Stimulated activated naive B cell treated with anti-CD40 and anti-IgM and Interleukin-4, amounts not matched to agents 10 μg/mL and 1 μg/mL and 100 μg/mL, for 72 hours (primary cell): ENCODE data around the gene YEATS2.
"Not testable (repeated sequence)": the region's sequence is repeated elsewhere in the genome, so short reads cannot be mapped to it uniquely, and the experiment has no call there.

Experiments
- ATAC-seq, 2 donors: fragments of 150-1000 bp; cut with Tn5 transposase; replicated peaks; 2 replicates each; pipeline ENCODE4 v1.10.0; 2021; ENCODE audit warnings: moderate library complexity in 1 of 2
- DNase-seq: peaks from one replicate; pipeline ENCODE4 v3.0.0; 2021
- H3K27ac Mint-ChIP-seq: one replicate; pipeline ENCODE4 v1.8.0; 2022; ENCODE audit warnings: mild to moderate bottlenecking, mixed read lengths
- H3K27me3 Mint-ChIP-seq, 2 donors: one replicate each; pipeline ENCODE4 v1.8.0; 2022; ENCODE audit warnings: mixed read lengths in 2 of 2
- H3K36me3 Mint-ChIP-seq, 2 donors: one replicate each; pipeline ENCODE4 v1.8.0; 2022; ENCODE audit warnings: mixed read lengths in 2 of 2, mild to moderate bottlenecking in 1 of 2
- H3K4me1 Mint-ChIP-seq, 2 donors: one replicate each; pipeline ENCODE4 v1.8.0; 2022; ENCODE audit warnings: mixed read lengths in 2 of 2, mild to moderate bottlenecking in 1 of 2
- H3K4me3 Mint-ChIP-seq, 2 donors: one replicate each; pipeline ENCODE4 v1.8.0; 2022; ENCODE audit warnings: mild to moderate bottlenecking in 2 of 2, mixed read lengths in 2 of 2, moderate library complexity in 1 of 2
- H3K9me3 Mint-ChIP-seq, 2 donors: one replicate each; pipeline ENCODE4 v1.8.0; 2022; ENCODE audit warnings: mixed read lengths in 2 of 2, mild to moderate bottlenecking in 1 of 2

The YEATS2 gene

GRCh38 chr3:183697123-183697609 lies 431 bp upstream of the YEATS2 start:
- peak overlapping the region; percentile 86 for H3K27ac Mint-ChIP-seq

GRCh38 chr3:183698318-183698751 lies 738 bp downstream of the YEATS2 start:
- Mint-ChIP-seq H3K4me3 (peak overlapping the region; percentile 77 to 82), H3K4me1 (peaks cover 19 to 40% of the 10 kb centered on the region in 2 donors), H3K9me3 (no peaks in the 10 kb centered on the region), H3K27me3 (peaks cover 0 to 4% of the 10 kb centered on the region in 2 donors), H3K27ac (peak overlapping the region; percentile 96), H3K36me3 (peaks cover 12 to 14% of the 10 kb centered on the region in 2 donors)
- peak; percentile 14 to 51 for ATAC-seq
- DNase-seq, result peak; percentile 26

More at GRCh38 chr3:183697123-183697609, 431 bp upstream of the YEATS2 start:
- peaks cover 0 to 4% of the 10 kb centered on the region in 2 donors for H3K27me3 Mint-ChIP-seq
- H3K36me3 Mint-ChIP-seq, result peaks cover 12 to 14% of the 10 kb centered on the region in 2 donors
- ATAC-seq (no peak), DNase-seq (no peak)
- no peaks in the 10 kb centered on the region for H3K9me3 Mint-ChIP-seq
- peak overlapping the region; percentile 82 to 88 for H3K4me3 Mint-ChIP-seq
- peaks cover 18 to 37% of the 10 kb centered on the region in 2 donors for H3K4me1 Mint-ChIP-seq

GRCh38 chr3:183698756-183699155 lies 1.2 kb downstream of the YEATS2 start:
- peak; percentile 44 to 55 for ATAC-seq
- peaks cover 12 to 14% of the 10 kb centered on the region in 2 donors for H3K36me3 Mint-ChIP-seq
- no peaks in the 10 kb centered on the region for H3K9me3 Mint-ChIP-seq
- peaks cover 0 to 4% of the 10 kb centered on the region in 2 donors for H3K27me3 Mint-ChIP-seq
- H3K4me1 Mint-ChIP-seq, result peaks cover 20 to 43% of the 10 kb centered on the region in 2 donors
- peak overlapping the region; percentile 77 to 82 for H3K4me3 Mint-ChIP-seq
- H3K27ac Mint-ChIP-seq, result peak overlapping the region; percentile 96
- DNase-seq, result no peak

GRCh38 chr3:183699238-183699947 lies 1.8 kb downstream of the YEATS2 start:
- H3K27ac Mint-ChIP-seq, result peak overlapping the region; percentile 96
- H3K36me3 Mint-ChIP-seq, result peaks cover 14 to 15% of the 10 kb centered on the region in 2 donors
- ATAC-seq (no peak), DNase-seq (no peak)
- peak overlapping the region; percentile 77 to 82 for H3K4me3 Mint-ChIP-seq
- H3K27me3 Mint-ChIP-seq, result no peaks in the 10 kb centered on the region
- H3K9me3 Mint-ChIP-seq, result no peaks in the 10 kb centered on the region
- H3K4me1 Mint-ChIP-seq, result peaks cover 22 to 49% of the 10 kb centered on the region in 2 donors

GRCh38 chr3:183701744-183702143 lies 4.1 kb downstream of the YEATS2 start:
- Mint-ChIP-seq H3K27ac (no peak overlapping the region), H3K9me3 (no peaks in the 10 kb centered on the region), H3K27me3 (no peaks in the 10 kb centered on the region), H3K36me3 (peaks cover 22 to 24% of the 10 kb centered on the region in 2 donors), H3K4me1 (peaks cover 22 to 56% of the 10 kb centered on the region in 2 donors), H3K4me3 (no peak overlapping the region)
- ATAC-seq, result no peak
- DNase-seq, result no peak

GRCh38 chr3:183703892-183704291 lies 6.3 kb downstream of the YEATS2 start:
- not testable (repeated sequence) for ATAC-seq, H3K27me3 Mint-ChIP-seq, DNase-seq, H3K27ac Mint-ChIP-seq, H3K9me3 Mint-ChIP-seq, H3K4me3 Mint-ChIP-seq
- Mint-ChIP-seq H3K4me1 (peaks cover 21 to 50% of the 10 kb centered on the region in 2 donors), H3K36me3 (peaks cover 21 to 26% of the 10 kb centered on the region in 2 donors)

GRCh38 chr3:183710231-183710630 lies 12.6 kb downstream of the YEATS2 start:
- no peak overlapping the region for H3K4me3 Mint-ChIP-seq
- ATAC-seq (no peak), DNase-seq (no peak)
- H3K4me1 Mint-ChIP-seq, result peaks cover 2 to 7% of the 10 kb centered on the region in 2 donors
- H3K27me3 Mint-ChIP-seq, result no peaks in the 10 kb centered on the region
- no peak overlapping the region for H3K27ac Mint-ChIP-seq
- peaks cover 9 to 11% of the 10 kb centered on the region in 2 donors for H3K36me3 Mint-ChIP-seq
- H3K9me3 Mint-ChIP-seq, result no peaks in the 10 kb centered on the region

GRCh38 chr3:183711516-183711915 lies 13.9 kb downstream of the YEATS2 start:
- Mint-ChIP-seq H3K4me3 (no peak overlapping the region), H3K9me3 (no peaks in the 10 kb centered on the region), H3K27ac (no peak overlapping the region), H3K27me3 (no peaks in the 10 kb centered on the region), H3K36me3 (peaks cover under 1 to 5% of the 10 kb centered on the region in 2 donors), H3K4me1 (peaks cover 1 to 2% of the 10 kb centered on the region in 2 donors)
- DNase-seq, result no peak
- no peak for ATAC-seq

- H3K9me3 Mint-ChIP-seq, result no peaks in the 10 kb centered on the region
- H3K27me3 Mint-ChIP-seq, result no peaks in the 10 kb centered on the region
- H3K27ac Mint-ChIP-seq, result no peak overlapping the region
- peaks cover 0 to 2% of the 10 kb centered on the region in 2 donors for H3K4me1 Mint-ChIP-seq
- H3K4me3 Mint-ChIP-seq, result no peak overlapping the region
- DNase-seq (no peak), ATAC-seq (no peak)
- peaks cover 23 to 24% of the 10 kb centered on the region in 2 donors for H3K36me3 Mint-ChIP-seq
Observed at GRCh38 chr3:183714622-183715021, 17.0 kb downstream of the YEATS2 start.

GRCh38 chr3:183718012-183718411 lies 20.4 kb downstream of the YEATS2 start:
- H3K36me3 Mint-ChIP-seq, result peaks cover 40 to 48% of the 10 kb centered on the region in 2 donors
- H3K4me3 Mint-ChIP-seq, result no peak overlapping the region
- H3K27ac Mint-ChIP-seq, result no peak overlapping the region
- no peaks in the 10 kb centered on the region for H3K9me3 Mint-ChIP-seq
- DNase-seq (no peak), ATAC-seq (no peak)
- no peaks in the 10 kb centered on the region for H3K27me3 Mint-ChIP-seq
- H3K4me1 Mint-ChIP-seq, result no peaks in the 10 kb centered on the region

GRCh38 chr3:183725387-183725786 lies 27.8 kb downstream of the YEATS2 start:
- ATAC-seq (no peak), DNase-seq (no peak)
- Mint-ChIP-seq H3K9me3 (no peaks in the 10 kb centered on the region), H3K27me3 (no peaks in the 10 kb centered on the region), H3K4me3 (no peak overlapping the region), H3K36me3 (peaks cover 43 to 58% of the 10 kb centered on the region in 2 donors), H3K4me1 (no peaks in the 10 kb centered on the region), H3K27ac (no peak overlapping the region)

GRCh38 chr3:183728204-183728603 lies 30.6 kb downstream of the YEATS2 start:
- no peaks in the 10 kb centered on the region for H3K9me3 Mint-ChIP-seq
- no peak for ATAC-seq

GRCh38 chr3:183730361-183730760 lies 32.8 kb downstream of the YEATS2 start:
- H3K27ac Mint-ChIP-seq, result no peak overlapping the region
- H3K27me3 Mint-ChIP-seq, result no peaks in the 10 kb centered on the region
- H3K4me3 Mint-ChIP-seq, result no peak overlapping the region
- peaks cover 47 to 60% of the 10 kb centered on the region in 2 donors for H3K36me3 Mint-ChIP-seq
- H3K9me3 Mint-ChIP-seq, result no peaks in the 10 kb centered on the region
- no peaks in the 10 kb centered on the region for H3K4me1 Mint-ChIP-seq
- DNase-seq (no peak), ATAC-seq (no peak)

More at GRCh38 chr3:183728204-183728603, 30.6 kb downstream of the YEATS2 start:
- DNase-seq, result no peak
- H3K4me3 Mint-ChIP-seq, result no peak overlapping the region
- H3K27me3 Mint-ChIP-seq, result no peaks in the 10 kb centered on the region
- peaks cover 42 to 50% of the 10 kb centered on the region in 2 donors for H3K36me3 Mint-ChIP-seq
- no peaks in the 10 kb centered on the region for H3K4me1 Mint-ChIP-seq
- H3K27ac Mint-ChIP-seq, result no peak overlapping the region

- no peaks in the 10 kb centered on the region for H3K27me3 Mint-ChIP-seq
- no peak overlapping the region for H3K27ac Mint-ChIP-seq
- peaks cover 44 to 58% of the 10 kb centered on the region in 2 donors for H3K36me3 Mint-ChIP-seq
- no peak overlapping the region for H3K4me3 Mint-ChIP-seq
- no peak for DNase-seq
- no peak for ATAC-seq
- H3K9me3 Mint-ChIP-seq, result no peaks in the 10 kb centered on the region
- no peaks in the 10 kb centered on the region for H3K4me1 Mint-ChIP-seq
Observed at GRCh38 chr3:183731611-183732010, 34.0 kb downstream of the YEATS2 start.

- DNase-seq (no peak), ATAC-seq (no peak)
- no peak overlapping the region for H3K4me3 Mint-ChIP-seq
- H3K27ac Mint-ChIP-seq, result no peak overlapping the region
- H3K36me3 Mint-ChIP-seq, result peaks cover 47 to 63% of the 10 kb centered on the region in 2 donors
- H3K27me3 Mint-ChIP-seq, result no peaks in the 10 kb centered on the region
- H3K4me1 Mint-ChIP-seq, result no peaks in the 10 kb centered on the region
- H3K9me3 Mint-ChIP-seq, result no peaks in the 10 kb centered on the region
Observed at GRCh38 chr3:183733553-183733952, 36.0 kb downstream of the YEATS2 start.
